GM23248 (cell line): Measurements from ENCODE around the gene KCNG1. TPM values are rescaled to one million over a fixed set of nuclear protein-coding genes. Genes with fewer than 3 reads are reported as not detected.

Experiments
- DNase-seq: peaks from one replicate; pipeline ENCODE4 v3.0.0-alpha.2; 2015
- H2AFZ ChIP-seq: fragments of 200-600 bp; sonication (generic); 2 replicates; pipeline ENCODE4 v1.6.1; 2016; ENCODE audit warnings: antibody characterized with exemption
- H3F3A ChIP-seq: fragments of 200-600 bp; sonication (generic); 2 replicates; pipeline ENCODE4 v1.6.1; 2016; ENCODE audit warnings: mild to moderate bottlenecking, antibody characterized with exemption, mixed run types; ENCODE audit not compliant: insufficient read depth
- H3K27ac ChIP-seq: fragments of 200-600 bp; sonication (generic); 2 replicates; pipeline ENCODE4 v1.5.1; 2016; ENCODE audit warnings: mild to moderate bottlenecking
- H3K27me3 ChIP-seq: fragments of 200-600 bp; sonication (generic); replicated peaks from 2 replicates; pipeline ENCODE4 v1.6.1; 2016; ENCODE audit warnings: mild to moderate bottlenecking; ENCODE audit not compliant: insufficient read depth
- H3K36me3 ChIP-seq: fragments of 200-600 bp; sonication (generic); 2 replicates; pipeline ENCODE4 v1.6.1; 2016; ENCODE audit warnings: low read depth, mild to moderate bottlenecking
- H3K4me1 ChIP-seq: fragments of 200-600 bp; sonication (generic); 2 replicates; pipeline ENCODE4 v1.6.1; 2016; ENCODE audit warnings: mild to moderate bottlenecking; ENCODE audit not compliant: insufficient read depth
- H3K4me2 ChIP-seq: fragments of 200-600 bp; sonication (generic); one replicate; pipeline ENCODE4 v1.6.1; 2016; ENCODE audit warnings: mild to moderate bottlenecking; ENCODE audit not compliant: unreplicated experiment
- H3K4me3 ChIP-seq: fragments of 200-600 bp; sonication (generic); 2 replicates; pipeline ENCODE4 v1.5.1; 2016; ENCODE audit warnings: mild to moderate bottlenecking
- H3K79me2 ChIP-seq: fragments of 200-600 bp; sonication (generic); 2 replicates; pipeline ENCODE4 v1.6.1; 2016; ENCODE audit warnings: mild to moderate bottlenecking; ENCODE audit not compliant: insufficient read depth
- H3K9ac ChIP-seq: fragments of 200-600 bp; sonication (generic); 2 replicates; pipeline ENCODE4 v1.6.1; 2016; ENCODE audit warnings: mild to moderate bottlenecking
- H3K9me2 ChIP-seq: fragments of 200-600 bp; sonication (generic); 2 replicates; pipeline ENCODE4 v1.6.1; 2016; ENCODE audit warnings: mixed run types, mild to moderate bottlenecking, moderate library complexity; ENCODE audit not compliant: insufficient read depth
- H3K9me3 ChIP-seq: fragments of 200-600 bp; sonication (generic); one replicate; pipeline ENCODE4 v1.6.1; 2017; ENCODE audit warnings: low read depth
- H4K20me1 ChIP-seq: fragments of 200-600 bp; sonication (generic); 2 replicates; pipeline ENCODE4 v1.6.0; 2016; ENCODE audit not compliant: insufficient read depth
- EZH2 ChIP-seq: fragments of 200-600 bp; sonication (generic); IDR thresholded peaks from 2 replicates; pipeline ENCODE4 v1.6.1; 2018; ENCODE audit warnings: antibody characterized with exemption, mild to moderate bottlenecking; ENCODE audit not compliant: insufficient read depth, poor library complexity, severe bottlenecking
- EZH2phosphoT487 ChIP-seq: fragments of 200-600 bp; sonication (generic); IDR thresholded peaks from 2 replicates; pipeline ENCODE4 v1.6.1; 2018; ENCODE audit warnings: antibody characterized with exemption, moderate library complexity, mild to moderate bottlenecking, low read depth; ENCODE audit not compliant: insufficient read depth
- WGBS, 2 experiments: methylation state at CpG; one replicate each; pipeline ENCODE4 v1.1.6; 2015 to 2017; ENCODE audit warnings: low lambda C conversion rate in 2 of 2, low coverage in 1 of 2; ENCODE audit errors: missing lambda C conversion rate in 2 of 2; 5-methylcytosine and 5-hydroxymethylcytosine counted together
- in situ Hi-C: fragments of 300-500 bp; cut with MboI; formaldehyde crosslinking; loops from 2 replicates; pipeline ENCODE4 v1.15.0; 2020
- polyA plus RNA-seq: library from polyadenylated mRNA; unstranded; fragments of >200 nt; fragmentation: Nextera tagmentation; extraction: Ambion mirVana; gene quantifications from 2 replicates; pipeline ENCODE4 v1.2.1, GENCODE V29; 2016
- total RNA-seq: library from RNA; depleted of rRNA; stranded (reverse); fragments of >200 nt; shearing (Covaris generic); gene quantifications from 2 replicates; pipeline ENCODE4 v1.2.3, GENCODE V29; 2014

Gene KCNG1
- total and polyA plus RNA-seq, 2 experiments from 2014 or later: 10.4 to 29.0 TPM

GRCh38 chr20:50991076-50991475 lies 31.8 kb downstream of the KCNG1 start:
- DNase-seq: peak; percentile 33
- no peaks in the 10 kb centered on the region for H4K20me1 ChIP-seq
- H3K36me3 ChIP-seq: no peaks in the 10 kb centered on the region
- in situ Hi-C loops: loop anchor here (25.0 kb wide), 2 partner anchors 796 to 1096 kb away; no protein-coding TSS in a partner anchor
- H3K4me1 ChIP-seq: no peaks in the 10 kb centered on the region
- H3K79me2 ChIP-seq: no peaks in the 10 kb centered on the region
- no peak for TF ChIP-seq EZH2phosphoT487
- no peak for TF ChIP-seq EZH2
- H3K4me3 ChIP-seq: no peak overlapping the region
- H3K4me2 ChIP-seq: no peak overlapping the region
- H3K9ac ChIP-seq: no peak overlapping the region
- H3K27me3 ChIP-seq: no peaks in the 10 kb centered on the region
- no peak overlapping the region for H3K27ac ChIP-seq
- H2AFZ ChIP-seq: no peak overlapping the region
- no peaks in the 10 kb centered on the region for H3K9me3 ChIP-seq
- no peaks in the 10 kb centered on the region for H3F3A ChIP-seq
- WGBS, 2 experiments: 89 to 98% methylated on average over 3 of the region's 3 CpGs
- no peaks in the 10 kb centered on the region for H3K9me2 ChIP-seq

GRCh38 chr20:50987493-50988210 lies 35.3 kb downstream of the KCNG1 start:
- H3K27ac ChIP-seq: no peak overlapping the region
- no peaks in the 10 kb centered on the region for H3K27me3 ChIP-seq
- peak overlapping the region; percentile 77 for H2AFZ ChIP-seq
- no peak overlapping the region for H3K4me2 ChIP-seq
- peak; percentile 89 for DNase-seq
- no peaks in the 10 kb centered on the region for H4K20me1 ChIP-seq
- no peaks in the 10 kb centered on the region for H3K9me2 ChIP-seq
- H3F3A ChIP-seq: 0 out of 2 replicates have a peak, but pooled peaks cover 4% of the 10 kb centered on the region
- 0 out of 2 replicates have a peak overlapping the region, but pooled peaks have one; percentile 21 for H3K4me3 ChIP-seq
- H3K79me2 ChIP-seq: no peaks in the 10 kb centered on the region
- peaks cover 1% of the 10 kb centered on the region; the same call in 1 of the 2 replicates for H3K4me1 ChIP-seq
- 11% methylated on average over 13 of the region's 13 CpGs for WGBS, 2 experiments
- H3K9me3 ChIP-seq: no peaks in the 10 kb centered on the region
- in situ Hi-C loops: loop anchor here (5.0 to 25.0 kb wide), 4 partner anchors 320 to 1100 kb away; no protein-coding TSS in a partner anchor
- peak overlapping the region; percentile 44 for H3K9ac ChIP-seq
- no peak for TF ChIP-seq EZH2phosphoT487
- no peak for TF ChIP-seq EZH2
- no peaks in the 10 kb centered on the region for H3K36me3 ChIP-seq

GRCh38 chr20:50983321-50983720 lies 39.6 kb downstream of the KCNG1 start:
- Histone ChIP-seq H3F3A (peaks cover 28% of the 10 kb centered on the region), H3K9ac (no peak overlapping the region), H3K27ac (0 out of 2 replicates have a peak overlapping the region, but pooled peaks have one; percentile 55), H4K20me1 (no peaks in the 10 kb centered on the region), H3K4me2 (no peak overlapping the region), H2AFZ (no peak overlapping the region), H3K4me1 (peaks cover 25% of the 10 kb centered on the region), H3K9me3 (no peaks in the 10 kb centered on the region), H3K36me3 (no peaks in the 10 kb centered on the region), H3K27me3 (no peaks in the 10 kb centered on the region), H3K79me2 (no peaks in the 10 kb centered on the region), H3K9me2 (no peaks in the 10 kb centered on the region), H3K4me3 (no peak overlapping the region)
- DNase-seq: no peak
- in situ Hi-C loops: loop anchor here (10.0 to 25.0 kb wide), 3 partner anchors 621 to 1104 kb away; no protein-coding TSS in a partner anchor
- TF ChIP-seq EZH2phosphoT487 (no peak), EZH2 (no peak)
- WGBS, 2 experiments: 75 to 80% methylated on average over 2 of the region's 2 CpGs

GRCh38 chr20:50982363-50982762 lies 40.5 kb downstream of the KCNG1 start:
- H3K27me3 ChIP-seq: no peaks in the 10 kb centered on the region
- no peaks in the 10 kb centered on the region for H3K9me2 ChIP-seq
- in situ Hi-C loops: loop anchor here (10.0 to 25.0 kb wide), 3 partner anchors 622 to 1105 kb away; no protein-coding TSS in a partner anchor
- H3K27ac ChIP-seq: peak overlapping the region; percentile 61
- DNase-seq: peak; percentile 96
- peaks cover 25% of the 10 kb centered on the region for H3K4me1 ChIP-seq
- TF ChIP-seq EZH2phosphoT487 (no peak), EZH2 (no peak)
- H3K4me3 ChIP-seq: no peak overlapping the region
- no peaks in the 10 kb centered on the region for H3K9me3 ChIP-seq
- peaks cover 28% of the 10 kb centered on the region for H3F3A ChIP-seq
- H3K36me3 ChIP-seq: no peaks in the 10 kb centered on the region
- no peaks in the 10 kb centered on the region for H4K20me1 ChIP-seq
- H2AFZ ChIP-seq: no peak overlapping the region
- 13 to 16% methylated on average over 4 of the region's 4 CpGs for WGBS, 2 experiments
- no peak overlapping the region for H3K4me2 ChIP-seq
- no peaks in the 10 kb centered on the region for H3K79me2 ChIP-seq
- H3K9ac ChIP-seq: peak overlapping the region; percentile 66
